ENCODE measurements around the gene GCC2. TPM values are rescaled to one million over a fixed set of nuclear protein-coding genes. Genes with fewer than 3 reads are reported as not detected.

GCC2 gene
- total RNA-seq, 1 experiment from 2014 or later, result 28.2 TPM

DNA sequence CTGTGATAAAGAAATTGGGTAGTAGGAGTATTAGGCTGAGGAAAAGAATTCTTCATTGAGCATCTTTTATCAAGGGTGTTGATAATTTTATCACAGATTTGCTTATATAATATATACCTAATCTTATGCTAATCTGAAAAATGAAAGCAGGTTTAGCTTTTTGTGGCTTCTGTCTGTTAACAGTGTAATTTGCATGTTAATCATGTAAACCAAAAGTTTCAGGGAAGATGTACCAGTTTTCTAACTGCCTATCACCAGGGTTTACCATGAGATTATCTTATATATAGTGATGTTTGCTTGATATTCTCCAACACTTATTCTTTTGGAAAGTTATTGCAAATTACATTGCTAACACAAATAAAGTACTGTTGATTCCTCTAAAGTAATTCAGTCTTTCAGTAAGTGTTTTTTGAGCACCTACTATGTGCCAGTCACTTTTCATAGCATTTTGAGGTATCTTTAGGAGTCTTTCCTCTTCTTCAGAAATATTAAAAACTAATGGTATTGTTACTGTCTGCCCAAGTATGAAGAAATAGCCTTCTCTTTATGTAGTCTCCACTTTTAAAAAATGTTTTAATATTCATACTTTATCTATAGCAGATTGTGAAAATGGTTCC lies 41.6 kb downstream of the GCC2 start:
- no peak overlapping the region for H3K9ac ChIP-seq (ENCODE audit: low read length)
- no peaks in the 10 kb centered on the region for H3K9me3 ChIP-seq (ENCODE audit: control insufficient read depth in 1 of 2, insufficient read depth in 1 of 2, low read depth in 1 of 2, low read length in 2 of 2)
- intact Hi-C loops (cut with micrococcal nuclease), result no loop called here
- ATAC-seq (no peak), DNase-seq (ENCODE audit: low read depth, low spot score) (no peak)
- TF ChIP-seq TCF7L2 (IDR thresholded peaks at IDR 0.05; ENCODE audit: borderline replicate concordance, extremely low read depth, insufficient read depth, insufficient read length) (no peak), POLR2A (IDR thresholded peaks at IDR 0.05; ENCODE audit: borderline replicate concordance, extremely low read depth, insufficient read depth, insufficient read length) (no peak), ZFX (IDR thresholded peaks at IDR 0.05) (no peak), JUND (IDR thresholded peaks at IDR 0.05) (no peak), CTCF (IDR thresholded peaks at IDR 0.05 in 2 of 3, conservative IDR thresholded peaks at IDR 0.05 in 1 of 3; ENCODE audit: borderline replicate concordance in 1 of 3, insufficient read depth in 1 of 3, low read depth in 2 of 3, low read length in 2 of 3) (no peak), POLR2AphosphoS5 (IDR thresholded peaks at IDR 0.05; ENCODE audit: low read depth, low read length) (no peak), SRF (IDR thresholded peaks at IDR 0.05; ENCODE audit: low read depth) (no peak), ZBTB33 (IDR thresholded peaks at IDR 0.05; ENCODE audit: extremely low read depth, insufficient replicate concordance, low read length) (no peak), CEBPB (IDR thresholded peaks at IDR 0.05; ENCODE audit: low read depth) (no peak)
- TF ChIP-seq, protein P1, sequence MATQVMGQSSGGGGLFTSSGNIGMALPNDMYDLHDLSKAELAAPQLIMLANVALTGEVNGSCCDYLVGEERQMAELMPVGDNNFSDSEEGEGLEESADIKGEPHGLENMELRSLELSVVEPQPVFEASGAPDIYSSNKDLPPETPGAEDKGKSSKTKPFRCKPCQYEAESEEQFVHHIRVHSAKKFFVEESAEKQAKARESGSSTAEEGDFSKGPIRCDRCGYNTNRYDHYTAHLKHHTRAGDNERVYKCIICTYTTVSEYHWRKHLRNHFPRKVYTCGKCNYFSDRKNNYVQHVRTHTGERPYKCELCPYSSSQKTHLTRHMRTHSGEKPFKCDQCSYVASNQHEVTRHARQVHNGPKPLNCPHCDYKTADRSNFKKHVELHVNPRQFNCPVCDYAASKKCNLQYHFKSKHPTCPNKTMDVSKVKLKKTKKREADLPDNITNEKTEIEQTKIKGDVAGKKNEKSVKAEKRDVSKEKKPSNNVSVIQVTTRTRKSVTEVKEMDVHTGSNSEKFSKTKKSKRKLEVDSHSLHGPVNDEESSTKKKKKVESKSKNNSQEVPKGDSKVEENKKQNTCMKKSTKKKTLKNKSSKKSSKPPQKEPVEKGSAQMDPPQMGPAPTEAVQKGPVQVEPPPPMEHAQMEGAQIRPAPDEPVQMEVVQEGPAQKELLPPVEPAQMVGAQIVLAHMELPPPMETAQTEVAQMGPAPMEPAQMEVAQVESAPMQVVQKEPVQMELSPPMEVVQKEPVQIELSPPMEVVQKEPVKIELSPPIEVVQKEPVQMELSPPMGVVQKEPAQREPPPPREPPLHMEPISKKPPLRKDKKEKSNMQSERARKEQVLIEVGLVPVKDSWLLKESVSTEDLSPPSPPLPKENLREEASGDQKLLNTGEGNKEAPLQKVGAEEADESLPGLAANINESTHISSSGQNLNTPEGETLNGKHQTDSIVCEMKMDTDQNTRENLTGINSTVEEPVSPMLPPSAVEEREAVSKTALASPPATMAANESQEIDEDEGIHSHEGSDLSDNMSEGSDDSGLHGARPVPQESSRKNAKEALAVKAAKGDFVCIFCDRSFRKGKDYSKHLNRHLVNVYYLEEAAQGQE (IDR thresholded peaks at IDR 0.05; ENCODE audit: low read depth), result no peak
- TF ChIP-seq, protein P2, sequence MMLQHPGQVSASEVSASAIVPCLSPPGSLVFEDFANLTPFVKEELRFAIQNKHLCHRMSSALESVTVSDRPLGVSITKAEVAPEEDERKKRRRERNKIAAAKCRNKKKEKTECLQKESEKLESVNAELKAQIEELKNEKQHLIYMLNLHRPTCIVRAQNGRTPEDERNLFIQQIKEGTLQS (IDR thresholded peaks at IDR 0.05), result no peak
- no peak overlapping the region for H3K4me3 ChIP-seq (replicated peaks in 1 of 2; ENCODE audit: low read depth in 1 of 2, low read length in 2 of 2)
- no peaks in the 10 kb centered on the region for H3K4me1 ChIP-seq (ENCODE audit: control insufficient read depth in 1 of 2, insufficient read depth in 2 of 2, low read length in 2 of 2)
- RAD21 ChIA-PET (ENCODE audit: low non-redundant PET in 1 of 2, low total read pairs in 2 of 2, uncharacterized antibody in 2 of 2, unreplicated experiment in 2 of 2), result no interaction called here
- H3K27ac ChIP-seq (ENCODE audit: low read depth, low read length), result no peak overlapping the region
- no peaks in the 10 kb centered on the region for H3K79me2 ChIP-seq (ENCODE audit: insufficient read depth, low read length)
- H3K4me2 ChIP-seq (ENCODE audit: low read length), result no peak overlapping the region
- no peaks in the 10 kb centered on the region for H3K27me3 ChIP-seq (ENCODE audit: insufficient read depth, low read length)
- POLR2A ChIA-PET, result no interaction called here
- BruUV-seq (replicated peaks), result no TSS peak
- H3K9me2 ChIP-seq (ENCODE audit: insufficient read depth), result no peaks in the 10 kb centered on the region
- no peaks in the 10 kb centered on the region for H4K20me1 ChIP-seq (ENCODE audit: insufficient read depth)
- CTCF ChIA-PET, result no interaction called here
- H2AFZ ChIP-seq (ENCODE audit: low read depth, low read length, poor library complexity, severe bottlenecking), result no peak overlapping the region
- H3K36me3 ChIP-seq (ENCODE audit: control insufficient read depth in 1 of 2, insufficient read depth in 2 of 2, low read length in 2 of 2), result peaks cover 4 to 17% of the 10 kb centered on the region in 2 experiments; a peak in 3 of 4 replicates
